OCI-LY1 (cell line): ENCODE data around the gene MC2R.

Source experiments
- H2AFZ ChIP-seq: fragments of 200-600 bp; sonication (generic), shearing (Covaris generic); 2 replicates; pipeline ENCODE4 v1.6.0; 2014; ENCODE audit warnings: antibody characterized with exemption, mild to moderate bottlenecking, low read length
- H3F3A ChIP-seq: fragments of 200-600 bp; sonication (generic), shearing (Covaris generic); 2 replicates; pipeline ENCODE4 v1.6.0; 2014; ENCODE audit warnings: mild to moderate bottlenecking, antibody characterized with exemption, low read length, moderate library complexity; ENCODE audit not compliant: insufficient read depth
- H3K27ac ChIP-seq: fragments of 200-600 bp; sonication (generic); 2 replicates; pipeline ENCODE4 v1.5.1; 2014; ENCODE audit warnings: low read length, mixed run types, mild to moderate bottlenecking, low read depth; ENCODE audit not compliant: poor library complexity, severe bottlenecking
- H3K27me3 ChIP-seq: fragments of 200-600 bp; sonication (generic); 2 replicates; pipeline ENCODE4 v1.6.0; 2014; ENCODE audit warnings: antibody characterized with exemption, mild to moderate bottlenecking, low read length, moderate library complexity; ENCODE audit not compliant: insufficient read depth
- H3K36me3 ChIP-seq: fragments of 200-600 bp; sonication (generic); 2 replicates; pipeline ENCODE4 v1.6.1; 2014; ENCODE audit warnings: mild to moderate bottlenecking, antibody characterized with exemption, low read length, moderate library complexity, mixed read lengths; ENCODE audit not compliant: insufficient read depth
- H3K4me1 ChIP-seq: fragments of 200-600 bp; sonication (generic); 2 replicates; pipeline ENCODE4 v1.5.1; 2014; ENCODE audit warnings: mild to moderate bottlenecking, low read length, moderate library complexity; ENCODE audit not compliant: insufficient read depth, severe bottlenecking
- H3K4me2 ChIP-seq: fragments of 200-600 bp; sonication (generic), shearing (Covaris generic); 2 replicates; pipeline ENCODE4 v1.6.1; 2014; ENCODE audit warnings: low read length
- H3K4me3 ChIP-seq: fragments of 200-600 bp; sonication (generic); 2 replicates; pipeline ENCODE4 v1.5.1; 2014; ENCODE audit warnings: low read length, low read depth, mild to moderate bottlenecking, mixed read lengths; ENCODE audit not compliant: poor library complexity, severe bottlenecking
- H3K79me2 ChIP-seq: fragments of 200-600 bp; shearing (Covaris generic); 2 replicates; pipeline ENCODE4 v1.6.1; 2016; ENCODE audit warnings: mixed run types, low read length, mixed read lengths; ENCODE audit not compliant: insufficient read depth
- H3K9ac ChIP-seq: fragments of 200-600 bp; sonication (generic), shearing (Covaris generic); 2 replicates; pipeline ENCODE4 v1.6.1; 2014; ENCODE audit warnings: mild to moderate bottlenecking, low read length, mixed read lengths
- H3K9me2 ChIP-seq: fragments of 200-600 bp; sonication (generic), shearing (Covaris generic); 2 replicates; pipeline ENCODE4 v1.6.1; 2014; ENCODE audit warnings: low read depth, mild to moderate bottlenecking, low read length, mixed read lengths
- H3K9me3 ChIP-seq: fragments of 200-600 bp; shearing (Covaris generic); 2 replicates; pipeline ENCODE4 v1.6.1; 2014; ENCODE audit warnings: low read length, mixed read lengths
- H4K20me1 ChIP-seq: fragments of 200-600 bp; sonication (generic), shearing (Covaris generic); 2 replicates; pipeline ENCODE4 v1.6.0; 2016; ENCODE audit warnings: mild to moderate bottlenecking, low read length; ENCODE audit not compliant: insufficient read depth
- EZH2 ChIP-seq: fragments of 200-600 bp; sonication (generic), shearing (Covaris generic); IDR thresholded peaks from 2 replicates; pipeline ENCODE4 v1.8.0; 2017; ENCODE audit warnings: borderline replicate concordance, mixed run types, mild to moderate bottlenecking, antibody characterized with exemption, low read length, moderate library complexity, mixed read lengths
- TF ChIP-seq, protein P1 (sequence below): fragments of 200-600 bp; sonication (generic), shearing (Covaris generic); IDR thresholded peaks from 2 replicates; pipeline ENCODE4 v1.5.1; 2017; ENCODE audit warnings: mild to moderate bottlenecking, antibody characterized with exemption, low read length, moderate library complexity, mixed read lengths

The MC2R gene

DNA sequence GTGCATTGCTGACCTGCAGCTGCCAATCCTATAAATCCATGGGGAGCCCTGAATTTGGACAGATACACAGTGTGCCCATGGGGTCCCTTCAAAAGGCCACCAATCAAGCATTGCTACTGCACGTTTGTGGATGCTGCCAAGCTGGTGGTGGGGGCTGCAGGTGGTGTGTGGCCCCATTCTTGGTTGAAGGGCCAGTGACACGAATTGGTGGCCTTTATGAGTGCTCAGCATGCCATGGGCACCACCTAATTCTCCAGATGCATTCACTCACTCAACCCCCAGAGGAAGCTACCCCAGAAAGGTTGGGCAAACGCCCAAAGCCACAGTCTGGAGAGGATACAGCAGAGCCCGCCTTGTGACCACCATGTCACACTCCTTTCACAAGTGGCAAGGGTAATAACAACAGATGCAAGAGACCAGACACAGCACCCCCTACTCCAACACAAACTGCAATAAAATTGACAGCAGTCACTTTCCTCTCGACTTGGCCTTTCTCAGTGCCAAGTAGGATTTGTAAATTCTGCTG is 27.1 kb downstream of the MC2R start:
- Histone ChIP-seq H3K9me3 (no peaks in the 10 kb centered on the region), H3K9ac (no peak overlapping the region), H3K4me1 (no peaks in the 10 kb centered on the region), H3K9me2 (no peaks in the 10 kb centered on the region), H3K27me3 (no peaks in the 10 kb centered on the region; the same call in 1 of the 2 replicates), H3K79me2 (no peaks in the 10 kb centered on the region), H3K27ac (no peak overlapping the region), H2AFZ (no peak overlapping the region), H3K4me2 (no peak overlapping the region), H3K36me3 (no peaks in the 10 kb centered on the region), H3F3A (no peaks in the 10 kb centered on the region), H4K20me1 (no peaks in the 10 kb centered on the region), H3K4me3 (no peak overlapping the region)
- TF ChIP-seq, protein P1, sequence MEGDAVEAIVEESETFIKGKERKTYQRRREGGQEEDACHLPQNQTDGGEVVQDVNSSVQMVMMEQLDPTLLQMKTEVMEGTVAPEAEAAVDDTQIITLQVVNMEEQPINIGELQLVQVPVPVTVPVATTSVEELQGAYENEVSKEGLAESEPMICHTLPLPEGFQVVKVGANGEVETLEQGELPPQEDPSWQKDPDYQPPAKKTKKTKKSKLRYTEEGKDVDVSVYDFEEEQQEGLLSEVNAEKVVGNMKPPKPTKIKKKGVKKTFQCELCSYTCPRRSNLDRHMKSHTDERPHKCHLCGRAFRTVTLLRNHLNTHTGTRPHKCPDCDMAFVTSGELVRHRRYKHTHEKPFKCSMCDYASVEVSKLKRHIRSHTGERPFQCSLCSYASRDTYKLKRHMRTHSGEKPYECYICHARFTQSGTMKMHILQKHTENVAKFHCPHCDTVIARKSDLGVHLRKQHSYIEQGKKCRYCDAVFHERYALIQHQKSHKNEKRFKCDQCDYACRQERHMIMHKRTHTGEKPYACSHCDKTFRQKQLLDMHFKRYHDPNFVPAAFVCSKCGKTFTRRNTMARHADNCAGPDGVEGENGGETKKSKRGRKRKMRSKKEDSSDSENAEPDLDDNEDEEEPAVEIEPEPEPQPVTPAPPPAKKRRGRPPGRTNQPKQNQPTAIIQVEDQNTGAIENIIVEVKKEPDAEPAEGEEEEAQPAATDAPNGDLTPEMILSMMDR, result no peak
- no peak for TF ChIP-seq EZH2

DNA sequence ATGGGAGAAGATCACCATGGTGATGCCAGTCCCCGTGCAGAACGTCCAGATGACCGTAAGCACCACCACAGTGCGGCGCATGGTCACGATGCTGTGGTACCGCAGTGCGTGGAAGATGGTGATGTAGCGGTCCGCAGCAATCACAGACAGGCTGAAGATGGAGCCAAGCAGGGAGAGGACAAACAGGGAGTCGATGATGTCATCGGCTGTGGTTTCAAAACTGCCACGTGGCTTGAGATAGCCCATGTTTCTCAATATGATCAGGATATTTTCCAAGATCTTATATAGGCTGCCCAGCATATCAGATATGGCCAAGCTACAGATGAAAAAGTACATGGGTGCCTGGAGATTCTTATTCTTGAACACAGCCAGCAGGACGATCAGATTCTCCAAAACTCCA is 30.3 kb downstream of the MC2R start:
- no peak overlapping the region for H3K4me2 ChIP-seq
- no peak for TF ChIP-seq EZH2
- TF ChIP-seq, protein P1, result no peak
- no peak overlapping the region for H3K9ac ChIP-seq
- H3K36me3 ChIP-seq, result no peaks in the 10 kb centered on the region
- no peaks in the 10 kb centered on the region for H3F3A ChIP-seq
- no peaks in the 10 kb centered on the region for H3K79me2 ChIP-seq
- H4K20me1 ChIP-seq, result no peaks in the 10 kb centered on the region
- H3K27ac ChIP-seq, result no peak overlapping the region
- H2AFZ ChIP-seq, result no peak overlapping the region
- H3K4me3 ChIP-seq, result no peak overlapping the region
- no peaks in the 10 kb centered on the region for H3K9me2 ChIP-seq
- H3K27me3 ChIP-seq, result no peaks in the 10 kb centered on the region; the same call in 1 of the 2 replicates
- H3K9me3 ChIP-seq, result no peaks in the 10 kb centered on the region
- H3K4me1 ChIP-seq, result no peaks in the 10 kb centered on the region

DNA sequence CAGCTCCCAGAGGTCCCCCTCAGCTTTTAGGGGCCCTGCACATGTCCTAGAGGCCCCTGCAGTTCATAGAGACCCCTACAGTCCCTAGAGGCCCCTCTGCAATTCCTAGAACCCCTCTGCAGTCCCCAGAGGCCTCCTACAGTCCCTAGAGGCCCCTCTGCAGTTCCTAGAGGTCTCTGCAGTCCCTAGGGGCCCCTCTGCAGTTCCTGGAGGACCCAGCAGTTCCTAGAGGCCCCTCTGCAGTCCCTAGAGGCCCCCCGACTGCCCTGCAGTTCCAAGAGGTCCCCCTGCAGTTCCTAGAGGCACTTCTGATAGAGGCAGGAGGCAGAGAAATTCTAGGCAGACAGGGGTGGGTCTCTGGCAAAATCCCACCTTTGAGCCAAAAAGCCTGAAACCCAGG is 35.4 kb downstream of the MC2R start:
- no peaks in the 10 kb centered on the region for H3K9me2 ChIP-seq
- no peak overlapping the region for H3K9ac ChIP-seq
- no peak overlapping the region for H2AFZ ChIP-seq
- no peaks in the 10 kb centered on the region for H4K20me1 ChIP-seq
- no peaks in the 10 kb centered on the region for H3K27me3 ChIP-seq
- no peaks in the 10 kb centered on the region for H3F3A ChIP-seq
- no peaks in the 10 kb centered on the region for H3K9me3 ChIP-seq
- H3K79me2 ChIP-seq, result no peaks in the 10 kb centered on the region
- no peak for TF ChIP-seq EZH2
- TF ChIP-seq, protein P1, result no peak
- H3K27ac ChIP-seq, result no peak overlapping the region
- no peaks in the 10 kb centered on the region for H3K36me3 ChIP-seq
- no peak overlapping the region for H3K4me3 ChIP-seq
- no peaks in the 10 kb centered on the region for H3K4me1 ChIP-seq
- no peak overlapping the region for H3K4me2 ChIP-seq
